CD14-positive monocyte (primary cell): ENCODE measurements around the gene ZNF608. TPM values are rescaled to one million over a fixed set of nuclear protein-coding genes. Genes with fewer than 3 reads are reported as not detected.

ENCODE experiments used
- DNase-seq, 3 donors: peaks; one replicate each; pipeline ENCODE4 v3.0.0-alpha.2; 2011 to 2022
- H2AFZ ChIP-seq: 2 replicates; pipeline ENCODE4 v1.6.0; 2012; ENCODE audit warnings: mild to moderate bottlenecking, low read depth, low read length, inconsistent platforms; ENCODE audit not compliant: insufficient read depth, poor library complexity, severe bottlenecking
- H3K27ac ChIP-seq, 2 donors: 1 replicate in 1 of 2; 2 replicates in 1 of 2; pipeline ENCODE4 v1.5.1; 2012 to 2013; ENCODE audit warnings: low read length in 2 of 2, control low read depth in 1 of 2, inconsistent platforms in 1 of 2, low read depth in 1 of 2, mild to moderate bottlenecking in 1 of 2
- H3K27me3 ChIP-seq, 2 donors: one replicate each; pipeline versions ENCODE4 v1.6.0 to v1.6.1; 2011 to 2013; ENCODE audit warnings: low read length in 2 of 2; ENCODE audit not compliant: control insufficient read depth in 2 of 2, insufficient read depth in 2 of 2
- H3K36me3 ChIP-seq, 2 donors: replicated peaks in 1 of 2; 1 replicate in 1 of 2; 2 replicates in 1 of 2; pipeline versions ENCODE4 v1.5.1 to v1.6.1; 2012 to 2013; ENCODE audit warnings: low read length in 2 of 2, control low read depth in 1 of 2, inconsistent platforms in 1 of 2, mild to moderate bottlenecking in 1 of 2; ENCODE audit not compliant: insufficient read depth in 2 of 2, control insufficient read depth in 1 of 2
- H3K4me1 ChIP-seq, 2 donors: 1 replicate in 1 of 2; 2 replicates in 1 of 2; pipeline versions ENCODE4 v1.5.1 to v1.6.1; 2012 to 2013; ENCODE audit warnings: low read length in 2 of 2, control low read depth in 1 of 2, inconsistent platforms in 1 of 2, mild to moderate bottlenecking in 1 of 2, moderate library complexity in 1 of 2; ENCODE audit not compliant: insufficient read depth in 2 of 2, control insufficient read depth in 1 of 2
- H3K4me2 ChIP-seq: replicated peaks from 2 replicates; pipeline ENCODE3; 2012; ENCODE audit warnings: low read length, moderate library complexity, mild to moderate bottlenecking; ENCODE audit not compliant: poor library complexity, severe bottlenecking; ENCODE audit errors: extremely low read depth
- H3K4me3 ChIP-seq, 3 experiments: fragments of 200-600 bp in 1 of 3; sonication (generic) in 1 of 3; replicated peaks in 1 of 3; 1 replicate in 2 of 3; 2 replicates in 1 of 3; pipeline ENCODE4 v1.5.1; 2011 to 2013; ENCODE audit warnings: low read length in 3 of 3, mild to moderate bottlenecking in 3 of 3, control low read depth in 2 of 3, low read depth in 2 of 3, inconsistent platforms in 1 of 3, moderate library complexity in 1 of 3
- H3K79me2 ChIP-seq: 2 replicates; pipeline ENCODE4 v1.6.0; 2012; ENCODE audit warnings: mild to moderate bottlenecking, control low read depth, inconsistent platforms, low read length, moderate library complexity; ENCODE audit not compliant: insufficient read depth
- H3K9ac ChIP-seq: 2 replicates; pipeline ENCODE4 v1.6.0; 2017; ENCODE audit warnings: low read length, mild to moderate bottlenecking; ENCODE audit not compliant: insufficient read depth, poor library complexity, severe bottlenecking
- H3K9me3 ChIP-seq, 2 donors: replicated peaks in 1 of 2; 1 replicate in 1 of 2; 2 replicates in 1 of 2; pipeline versions ENCODE4 v1.5.1 to v1.6.1; 2012 to 2013; ENCODE audit warnings: low read length in 2 of 2, control low read depth in 1 of 2; ENCODE audit not compliant: control insufficient read depth in 1 of 2, insufficient read depth in 1 of 2
- H4K20me1 ChIP-seq: 2 replicates; pipeline ENCODE4 v1.6.0; 2012; ENCODE audit warnings: mild to moderate bottlenecking, low read length, control low read depth, moderate library complexity; ENCODE audit not compliant: insufficient read depth
- H3K27ac Mint-ChIP-seq, 7 donors: one replicate each; pipeline ENCODE4 v1.8.0; 2020; ENCODE audit warnings: mild to moderate bottlenecking in 7 of 7, mixed read lengths in 7 of 7, moderate library complexity in 6 of 7, inconsistent platforms in 2 of 7
- H3K27me3 Mint-ChIP-seq, 3 donors: one replicate each; pipeline ENCODE4 v1.8.0; 2021 to 2022; ENCODE audit warnings: low read depth in 3 of 3, mild to moderate bottlenecking in 3 of 3, mixed read lengths in 3 of 3, moderate library complexity in 3 of 3, inconsistent platforms in 1 of 3
- H3K36me3 Mint-ChIP-seq, 2 donors: one replicate each; pipeline ENCODE4 v1.8.0; 2020; ENCODE audit warnings: mixed read lengths in 2 of 2, inconsistent platforms in 1 of 2, mild to moderate bottlenecking in 1 of 2
- H3K4me1 Mint-ChIP-seq: one replicate; pipeline ENCODE4 v1.8.0; 2020; ENCODE audit warnings: mild to moderate bottlenecking, mixed read lengths
- H3K4me3 Mint-ChIP-seq, 2 donors: one replicate each; pipeline ENCODE4 v1.8.0; 2020; ENCODE audit warnings: mild to moderate bottlenecking in 2 of 2, mixed read lengths in 2 of 2, moderate library complexity in 1 of 2
- H3K9me3 Mint-ChIP-seq, 7 donors: one replicate each; pipeline ENCODE4 v1.8.0; 2020 to 2022; ENCODE audit warnings: mixed read lengths in 7 of 7, mild to moderate bottlenecking in 6 of 7, moderate library complexity in 6 of 7, inconsistent platforms in 2 of 7
- CTCF ChIP-seq: fragments of 200-600 bp; IDR thresholded peaks from one replicate; pipeline ENCODE4 v1.8.0; 2022; ENCODE audit warnings: antibody characterized with exemption, mild to moderate bottlenecking
- WGBS: methylation state at CpG from one replicate; pipeline ENCODE4 v1.1.5; 2013; ENCODE audit warnings: missing lambda C conversion rate; ENCODE audit not compliant: insufficient coverage; 5-methylcytosine and 5-hydroxymethylcytosine counted together
- intact Hi-C, 2 donors: fragments of 100-400 bp; cut with micrococcal nuclease; formaldehyde crosslinking; loops; one replicate each; pipeline versions ENCODE4 v1.15.0 to v1.15.1; 2023
- polyA plus RNA-seq, 3 donors: library from polyadenylated mRNA; depleted of rRNA in 1 of 3; unstranded in 2 of 3; stranded (reverse) in 1 of 3; fragments of 300-500 nt in 2 of 3; fragments of >200 nt in 1 of 3; fragmentation: Illumina TruSeq in 2 of 3; gene quantifications; 1 replicate in 2 of 3; 2 replicates in 1 of 3; pipeline ENCODE4 v1.2.3, GENCODE V29; 2012 to 2021

The ZNF608 gene
- polyA plus RNA-seq, 3 donors = 0.05 TPM; not detected in 2

- Mint-ChIP-seq H3K36me3 (no peaks in the 10 kb centered on the region), H3K27ac (no peak overlapping the region), H3K4me3 (no peak overlapping the region), H3K27me3 (peaks cover 0 to 3% (median 2%) of the 10 kb centered on the region in 3 donors), H3K9me3 (peaks cover 0 to 4% (median 0%) of the 10 kb centered on the region in 7 donors), H3K4me1 (no peaks in the 10 kb centered on the region)
- Histone ChIP-seq H3K79me2 (no peaks in the 10 kb centered on the region), H3K9ac (no peak overlapping the region), H3K4me3 (no peak overlapping the region), H3K9me3 (no peaks in the 10 kb centered on the region), H3K27ac (no peak overlapping the region), H3K4me2 (no peak overlapping the region), H3K36me3 (no peaks in the 10 kb centered on the region), H4K20me1 (no peaks in the 10 kb centered on the region), H3K27me3 (no peaks in the 10 kb centered on the region), H3K4me1 (no peaks in the 10 kb centered on the region), H2AFZ (no peak overlapping the region)
- TF ChIP-seq CTCF = no peak
- intact Hi-C loops = no loop called here
- DNase-seq = no peak
These were observed 14.2 kb upstream of the ZNF608 start for GRCh38 chr5:124760608-124761007.

- H3K4me3 ChIP-seq = no peak overlapping the region
- Mint-ChIP-seq H3K4me1 (no peaks in the 10 kb centered on the region), H3K36me3 (no peaks in the 10 kb centered on the region), H3K9me3 (no peaks in the 10 kb centered on the region), H3K27ac (no peak overlapping the region), H3K27me3 (peaks cover 2 to 7% (median 3%) of the 10 kb centered on the region in 3 donors), H3K4me3 (no peak overlapping the region)
- TF ChIP-seq CTCF = no peak
- no peaks in the 10 kb centered on the region for H4K20me1 ChIP-seq
- H3K9ac ChIP-seq = no peak overlapping the region
- no peak for DNase-seq
- H3K79me2 ChIP-seq = no peaks in the 10 kb centered on the region
- no peaks in the 10 kb centered on the region for H3K4me1 ChIP-seq
- H3K9me3 ChIP-seq = no peaks in the 10 kb centered on the region
- no peak overlapping the region for H3K4me2 ChIP-seq
- H2AFZ ChIP-seq = no peak overlapping the region
- no peaks in the 10 kb centered on the region for H3K27me3 ChIP-seq
- H3K36me3 ChIP-seq = no peaks in the 10 kb centered on the region
- no peak overlapping the region for H3K27ac ChIP-seq
- 93% methylated on average over 2 of the region's 3 CpGs for WGBS
- intact Hi-C loops = no loop called here
These were observed 9.1 kb upstream of the ZNF608 start for GRCh38 chr5:124755565-124755964.
